ENCODE results near the gene UGT1A8.

DNA sequence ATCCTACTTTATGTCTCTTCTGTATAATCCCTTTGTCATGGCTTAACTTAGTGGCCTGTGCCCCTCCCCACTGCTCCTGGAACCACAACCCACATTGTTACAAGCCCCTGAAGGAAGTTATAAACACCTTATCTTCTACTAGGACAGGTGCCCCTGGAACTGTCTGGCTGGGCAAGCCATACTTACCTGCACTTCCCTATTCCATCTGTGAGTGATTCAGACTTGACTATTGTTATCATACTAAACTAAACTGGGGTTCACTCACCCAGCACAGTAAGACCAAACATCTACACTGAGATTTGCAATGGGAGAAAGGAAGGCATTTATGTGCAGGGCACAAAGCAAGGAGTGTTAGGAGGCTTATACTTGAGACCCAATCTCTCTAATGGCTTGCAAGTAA lies 71.6 kb downstream of the UGT1A8 start:
- TF ChIP-seq, protein P1, sequence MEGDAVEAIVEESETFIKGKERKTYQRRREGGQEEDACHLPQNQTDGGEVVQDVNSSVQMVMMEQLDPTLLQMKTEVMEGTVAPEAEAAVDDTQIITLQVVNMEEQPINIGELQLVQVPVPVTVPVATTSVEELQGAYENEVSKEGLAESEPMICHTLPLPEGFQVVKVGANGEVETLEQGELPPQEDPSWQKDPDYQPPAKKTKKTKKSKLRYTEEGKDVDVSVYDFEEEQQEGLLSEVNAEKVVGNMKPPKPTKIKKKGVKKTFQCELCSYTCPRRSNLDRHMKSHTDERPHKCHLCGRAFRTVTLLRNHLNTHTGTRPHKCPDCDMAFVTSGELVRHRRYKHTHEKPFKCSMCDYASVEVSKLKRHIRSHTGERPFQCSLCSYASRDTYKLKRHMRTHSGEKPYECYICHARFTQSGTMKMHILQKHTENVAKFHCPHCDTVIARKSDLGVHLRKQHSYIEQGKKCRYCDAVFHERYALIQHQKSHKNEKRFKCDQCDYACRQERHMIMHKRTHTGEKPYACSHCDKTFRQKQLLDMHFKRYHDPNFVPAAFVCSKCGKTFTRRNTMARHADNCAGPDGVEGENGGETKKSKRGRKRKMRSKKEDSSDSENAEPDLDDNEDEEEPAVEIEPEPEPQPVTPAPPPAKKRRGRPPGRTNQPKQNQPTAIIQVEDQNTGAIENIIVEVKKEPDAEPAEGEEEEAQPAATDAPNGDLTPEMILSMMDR (conservative IDR thresholded peaks at IDR 0.05 in 1 of 2, IDR thresholded peaks at IDR 0.05 in 1 of 2; ENCODE audit: low read depth in 1 of 2, low read length in 2 of 2): no peak
- no peak for TF ChIP-seq EZH2 (IDR thresholded peaks at IDR 0.05; ENCODE audit: low read length, missing control alignments)
